ENCODE measurements around the gene ATL2. TPM values are rescaled to one million over a fixed set of nuclear protein-coding genes. Genes with fewer than 3 reads are reported as not detected.

ATL2 gene
- total and polyA plus RNA-seq, 12 donors = 19.8 to 313 (median 71.9) TPM

DNA sequence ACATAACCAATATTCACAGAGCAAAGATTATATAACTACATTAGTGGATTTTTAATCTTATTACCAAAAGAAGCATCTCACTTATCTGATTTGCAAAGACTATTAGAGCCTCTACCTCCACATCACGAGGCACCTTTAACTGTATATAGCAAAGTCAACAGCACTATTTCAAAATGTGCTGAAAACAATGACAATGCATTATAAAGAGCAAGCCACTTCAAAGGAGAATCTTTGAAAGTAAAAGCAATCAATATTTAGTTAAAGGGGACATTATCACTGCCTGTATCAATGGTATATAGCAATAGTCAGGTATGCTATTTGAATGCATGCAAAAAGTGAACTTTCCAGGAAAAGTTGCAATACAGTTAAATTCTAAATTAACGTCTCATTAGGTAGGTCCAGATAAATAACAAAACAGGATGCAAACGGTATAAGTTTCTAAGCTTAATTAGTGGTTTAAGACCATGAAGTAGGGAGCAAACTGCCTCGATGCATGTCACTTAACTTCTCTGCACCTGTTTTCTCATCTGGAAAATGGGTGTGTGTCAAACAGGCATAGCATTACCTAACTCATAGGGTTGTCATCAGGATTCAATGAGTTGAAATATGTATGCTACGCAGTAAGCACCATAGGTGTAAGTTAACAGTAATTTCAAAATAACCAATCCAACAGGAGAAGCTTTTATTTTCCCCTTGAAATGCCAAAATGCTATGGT is 31.6 kb downstream of the ATL2 start:
- DNase-seq = no peak
- WGBS, 4 donors = 90 to 92% (median 91%) methylated on average over 5 of the region's 5 CpGs
- Histone ChIP-seq H3K27ac (no peak overlapping the region), H3K9me3 (replicated peaks in 1 of 3) (no peaks in the 10 kb centered on the region), H3K36me3 (replicated peaks in 1 of 2) (peaks cover 0 to 18% of the 10 kb centered on the region in 2 donors), H3K27me3 (no peaks in the 10 kb centered on the region), H3K4me3 (no peak overlapping the region), H3K4me1 (replicated peaks in 1 of 2) (peaks cover 0 to 22% of the 10 kb centered on the region in 2 donors)
- intact Hi-C loops (cut with DNase I) = no loop called here
- TF ChIP-seq, protein P1, sequence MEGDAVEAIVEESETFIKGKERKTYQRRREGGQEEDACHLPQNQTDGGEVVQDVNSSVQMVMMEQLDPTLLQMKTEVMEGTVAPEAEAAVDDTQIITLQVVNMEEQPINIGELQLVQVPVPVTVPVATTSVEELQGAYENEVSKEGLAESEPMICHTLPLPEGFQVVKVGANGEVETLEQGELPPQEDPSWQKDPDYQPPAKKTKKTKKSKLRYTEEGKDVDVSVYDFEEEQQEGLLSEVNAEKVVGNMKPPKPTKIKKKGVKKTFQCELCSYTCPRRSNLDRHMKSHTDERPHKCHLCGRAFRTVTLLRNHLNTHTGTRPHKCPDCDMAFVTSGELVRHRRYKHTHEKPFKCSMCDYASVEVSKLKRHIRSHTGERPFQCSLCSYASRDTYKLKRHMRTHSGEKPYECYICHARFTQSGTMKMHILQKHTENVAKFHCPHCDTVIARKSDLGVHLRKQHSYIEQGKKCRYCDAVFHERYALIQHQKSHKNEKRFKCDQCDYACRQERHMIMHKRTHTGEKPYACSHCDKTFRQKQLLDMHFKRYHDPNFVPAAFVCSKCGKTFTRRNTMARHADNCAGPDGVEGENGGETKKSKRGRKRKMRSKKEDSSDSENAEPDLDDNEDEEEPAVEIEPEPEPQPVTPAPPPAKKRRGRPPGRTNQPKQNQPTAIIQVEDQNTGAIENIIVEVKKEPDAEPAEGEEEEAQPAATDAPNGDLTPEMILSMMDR (IDR thresholded peaks at IDR 0.05) = no peak
- no peak for TF ChIP-seq POLR2A (IDR thresholded peaks at IDR 0.05)

DNA sequence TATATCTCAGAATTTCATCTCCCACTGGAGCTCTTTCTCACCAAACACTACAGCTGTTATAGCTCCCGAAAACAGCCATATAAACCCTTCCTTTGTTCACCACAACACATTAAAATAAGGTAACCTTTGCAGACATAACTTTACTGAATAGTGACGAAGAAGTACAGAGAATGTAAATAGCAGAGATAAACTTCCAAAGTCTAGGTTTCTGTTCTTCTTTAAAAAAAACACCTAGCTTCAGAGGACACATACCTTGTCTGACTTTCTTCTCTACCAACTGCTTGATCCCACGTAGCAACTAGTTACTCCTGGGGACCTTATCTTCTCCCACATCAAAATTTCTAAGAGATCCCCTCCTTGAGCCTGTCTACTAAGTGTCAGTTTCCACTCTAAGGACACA is 32.3 kb downstream of the ATL2 start:
- H3K36me3 ChIP-seq (replicated peaks in 1 of 2) = peaks cover 0 to 18% of the 10 kb centered on the region in 2 donors
- H3K27me3 ChIP-seq = no peaks in the 10 kb centered on the region
- no peak for TF ChIP-seq POLR2A (IDR thresholded peaks at IDR 0.05)
- TF ChIP-seq, protein P1 (IDR thresholded peaks at IDR 0.05) = no peak
- 83 to 88% (median 85%) methylated on average over 3 of the region's 3 CpGs for WGBS, 4 donors
- intact Hi-C loops (cut with DNase I) = no loop called here
- H3K4me3 ChIP-seq = no peak overlapping the region
- DNase-seq = no peak
- no peaks in the 10 kb centered on the region for H3K9me3 ChIP-seq (replicated peaks in 1 of 3)
- peaks cover 0 to 22% of the 10 kb centered on the region in 2 donors for H3K4me1 ChIP-seq (replicated peaks in 1 of 2)
- H3K27ac ChIP-seq = no peak overlapping the region

DNA sequence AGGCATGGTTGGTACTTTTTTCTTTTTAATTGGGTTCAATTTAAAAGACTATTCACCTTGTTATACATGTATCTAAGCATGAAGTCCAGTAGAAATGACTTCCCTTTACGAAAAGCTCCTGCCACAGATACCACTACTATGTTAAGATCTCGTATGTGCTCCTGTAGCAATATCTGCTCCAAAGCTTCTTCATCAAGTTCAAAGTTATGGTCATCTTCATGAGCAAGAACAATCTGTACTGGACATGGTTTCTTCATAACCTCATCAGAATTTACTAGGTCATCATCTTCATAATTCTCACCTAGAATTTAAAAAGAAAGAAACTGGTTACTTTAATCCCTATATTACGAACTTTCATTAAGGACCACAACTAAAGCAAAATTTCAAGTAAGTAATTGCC is 33.9 kb downstream of the ATL2 start:
- peaks cover 0 to 18% of the 10 kb centered on the region in 2 donors for H3K36me3 ChIP-seq (replicated peaks in 1 of 2)
- no peaks in the 10 kb centered on the region for H3K27me3 ChIP-seq
- no peak overlapping the region for H3K4me3 ChIP-seq
- intact Hi-C loops (cut with DNase I) = no loop called here
- TF ChIP-seq POLR2A (IDR thresholded peaks at IDR 0.05) = no peak
- 95 to 99% (median 97%) methylated on average over 3 of the region's 3 CpGs for WGBS, 4 donors
- H3K27ac ChIP-seq = no peak overlapping the region
- H3K9me3 ChIP-seq (replicated peaks in 1 of 3) = no peaks in the 10 kb centered on the region
- DNase-seq = no peak
- H3K4me1 ChIP-seq (replicated peaks in 1 of 2) = peaks cover 0 to 22% of the 10 kb centered on the region in 2 donors

DNA sequence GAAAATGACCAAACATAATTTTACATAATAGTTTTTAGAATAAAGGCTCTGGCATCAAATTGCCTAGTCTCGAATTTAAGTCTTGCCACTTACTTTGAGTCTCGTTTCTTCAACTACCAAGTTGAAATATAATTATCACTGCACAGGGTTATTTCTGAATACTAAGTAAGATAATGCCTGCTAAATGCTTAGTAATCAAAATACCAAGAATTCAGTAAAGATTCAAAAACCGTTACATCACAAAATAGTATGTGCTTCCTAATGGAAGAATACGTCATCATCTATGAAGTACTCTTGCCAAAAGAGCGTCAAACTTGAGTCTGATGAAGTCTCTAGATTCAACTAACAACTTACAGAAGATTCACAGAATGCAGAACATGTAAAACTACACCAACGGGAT is 40.5 kb downstream of the ATL2 start:
- intact Hi-C loops (cut with DNase I) = no loop called here
- TF ChIP-seq, protein P1 (IDR thresholded peaks at IDR 0.05) = no peak
- TF ChIP-seq POLR2A (IDR thresholded peaks at IDR 0.05) = no peak
- H3K9me3 ChIP-seq (replicated peaks in 1 of 3) = no peaks in the 10 kb centered on the region
- no peak for DNase-seq
- H3K27me3 ChIP-seq = no peaks in the 10 kb centered on the region
- peaks cover 0 to 16% of the 10 kb centered on the region in 2 donors for H3K36me3 ChIP-seq (replicated peaks in 1 of 2)
- no peak overlapping the region for H3K4me3 ChIP-seq
- no peak overlapping the region for H3K27ac ChIP-seq
- H3K4me1 ChIP-seq (replicated peaks in 1 of 2) = no peaks in the 10 kb centered on the region
- 93 to 98% (median 95%) methylated on average over 6 of the region's 6 CpGs for WGBS, 4 donors

DNA sequence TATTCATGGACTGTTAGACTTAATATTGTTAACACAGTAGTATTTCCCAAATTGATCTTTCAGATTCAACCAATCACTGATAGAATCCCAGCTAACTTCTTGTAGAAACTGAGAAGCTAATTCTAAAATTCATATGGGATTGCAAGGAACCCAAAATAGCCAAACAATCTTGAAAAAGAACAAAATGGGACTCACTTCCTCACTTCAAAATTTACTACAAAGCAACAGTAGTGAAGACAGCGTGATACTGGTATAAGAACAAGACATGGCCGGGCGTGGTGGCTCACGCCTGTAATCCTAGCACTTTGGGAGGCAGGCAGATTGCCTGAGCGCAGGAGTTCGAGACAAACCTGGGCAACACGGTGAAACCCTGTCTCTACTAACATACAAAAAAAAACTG is 46.3 kb downstream of the ATL2 start:
- TF ChIP-seq POLR2A (IDR thresholded peaks at IDR 0.05) = no peak
- TF ChIP-seq, protein P1 (IDR thresholded peaks at IDR 0.05) = no peak
- intact Hi-C loops (cut with DNase I) = no loop called here
- H3K27me3 ChIP-seq = no peaks in the 10 kb centered on the region
- no peak for DNase-seq
- H3K36me3 ChIP-seq (replicated peaks in 1 of 2) = peaks cover 0 to 7% of the 10 kb centered on the region in 2 donors
- H3K27ac ChIP-seq = no peak overlapping the region
- H3K9me3 ChIP-seq (replicated peaks in 1 of 3) = peaks cover 0 to 6% (median 0%) of the 10 kb centered on the region in 3 donors
- WGBS, 4 donors = 95 to 99% (median 96%) methylated on average over 7 of the region's 7 CpGs
- H3K4me1 ChIP-seq (replicated peaks in 1 of 2) = peaks cover 8 to 10% of the 10 kb centered on the region in 2 donors
- no peak overlapping the region for H3K4me3 ChIP-seq
